ENCODE results near the gene RXRB.

The RXRB gene

GRCh38 chr6:33192671-33193602, 7.5 kb downstream of the RXRB start:
- Histone ChIP-seq H3K4me3 (replicated peaks; ENCODE audit: insufficient read depth, low read length) (no peak overlapping the region), H3K27ac (replicated peaks) (no peak overlapping the region), H3K27me3 (ENCODE audit: insufficient read depth, poor library complexity, severe bottlenecking) (peaks cover 19% of the 10 kb centered on the region)
- TF ChIP-seq POLR2AphosphoS5 (IDR thresholded peaks at IDR 0.05; ENCODE audit: low read depth) (no peak), GABPA (IDR thresholded peaks at IDR 0.05; ENCODE audit: low read depth) (no peak)
- DNase-seq (ENCODE audit: low read depth in 1 of 2, low spot score in 1 of 2): no peak

- no peak for DNase-seq (ENCODE audit: low read depth in 1 of 2, low spot score in 1 of 2)
- Histone ChIP-seq H3K27ac (replicated peaks) (no peak within 1 kb of the TSS), H3K4me3 (replicated peaks; ENCODE audit: insufficient read depth, low read length) (no peak within 1 kb of the TSS), H3K27me3 (ENCODE audit: insufficient read depth, poor library complexity, severe bottlenecking) (peaks cover 19% of the 10 kb centered on the region)
- TF ChIP-seq, protein P1, sequence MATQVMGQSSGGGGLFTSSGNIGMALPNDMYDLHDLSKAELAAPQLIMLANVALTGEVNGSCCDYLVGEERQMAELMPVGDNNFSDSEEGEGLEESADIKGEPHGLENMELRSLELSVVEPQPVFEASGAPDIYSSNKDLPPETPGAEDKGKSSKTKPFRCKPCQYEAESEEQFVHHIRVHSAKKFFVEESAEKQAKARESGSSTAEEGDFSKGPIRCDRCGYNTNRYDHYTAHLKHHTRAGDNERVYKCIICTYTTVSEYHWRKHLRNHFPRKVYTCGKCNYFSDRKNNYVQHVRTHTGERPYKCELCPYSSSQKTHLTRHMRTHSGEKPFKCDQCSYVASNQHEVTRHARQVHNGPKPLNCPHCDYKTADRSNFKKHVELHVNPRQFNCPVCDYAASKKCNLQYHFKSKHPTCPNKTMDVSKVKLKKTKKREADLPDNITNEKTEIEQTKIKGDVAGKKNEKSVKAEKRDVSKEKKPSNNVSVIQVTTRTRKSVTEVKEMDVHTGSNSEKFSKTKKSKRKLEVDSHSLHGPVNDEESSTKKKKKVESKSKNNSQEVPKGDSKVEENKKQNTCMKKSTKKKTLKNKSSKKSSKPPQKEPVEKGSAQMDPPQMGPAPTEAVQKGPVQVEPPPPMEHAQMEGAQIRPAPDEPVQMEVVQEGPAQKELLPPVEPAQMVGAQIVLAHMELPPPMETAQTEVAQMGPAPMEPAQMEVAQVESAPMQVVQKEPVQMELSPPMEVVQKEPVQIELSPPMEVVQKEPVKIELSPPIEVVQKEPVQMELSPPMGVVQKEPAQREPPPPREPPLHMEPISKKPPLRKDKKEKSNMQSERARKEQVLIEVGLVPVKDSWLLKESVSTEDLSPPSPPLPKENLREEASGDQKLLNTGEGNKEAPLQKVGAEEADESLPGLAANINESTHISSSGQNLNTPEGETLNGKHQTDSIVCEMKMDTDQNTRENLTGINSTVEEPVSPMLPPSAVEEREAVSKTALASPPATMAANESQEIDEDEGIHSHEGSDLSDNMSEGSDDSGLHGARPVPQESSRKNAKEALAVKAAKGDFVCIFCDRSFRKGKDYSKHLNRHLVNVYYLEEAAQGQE (IDR thresholded peaks at IDR 0.05; ENCODE audit: insufficient replicate concordance, low read depth): no peak
- TF ChIP-seq SPI1 (IDR thresholded peaks at IDR 0.05; ENCODE audit: borderline replicate concordance, low read depth): no peak
Measured at GRCh38 chr6:33192105-33192646, 8.3 kb downstream of the RXRB start, which contains the start of gene COL11A2. Gene COL11A2, minus strand, starts transcription at chr6:33192467. Its CDS starts 227 bp downstream, at chr6:33192240.

GRCh38 chr6:33191383-33192104, 8.9 kb downstream of the RXRB start:
- Histone ChIP-seq H3K27ac (replicated peaks) (no peak overlapping the region), H3K4me3 (replicated peaks; ENCODE audit: insufficient read depth, low read length) (no peak overlapping the region), H3K27me3 (ENCODE audit: insufficient read depth, poor library complexity, severe bottlenecking) (peaks cover 19% of the 10 kb centered on the region)
- no peak for TF ChIP-seq POLR2AphosphoS5 (IDR thresholded peaks at IDR 0.05; ENCODE audit: low read depth)
- no peak for TF ChIP-seq CTCF (IDR thresholded peaks at IDR 0.05; ENCODE audit: insufficient read depth, low read length)
- no peak for TF ChIP-seq GABPA (IDR thresholded peaks at IDR 0.05; ENCODE audit: low read depth)
- no peak for TF ChIP-seq SPI1 (IDR thresholded peaks at IDR 0.05; ENCODE audit: borderline replicate concordance, low read depth)
- TF ChIP-seq, protein P1 (IDR thresholded peaks at IDR 0.05; ENCODE audit: insufficient replicate concordance, low read depth): no peak
- DNase-seq (ENCODE audit: low read depth in 1 of 2, low spot score in 1 of 2): no peak

- no peak for DNase-seq (ENCODE audit: low read depth in 1 of 2, low spot score in 1 of 2)
- Histone ChIP-seq H3K27me3 (ENCODE audit: insufficient read depth, poor library complexity, severe bottlenecking) (peaks cover 19% of the 10 kb centered on the region), H3K4me3 (replicated peaks; ENCODE audit: insufficient read depth, low read length) (no peak overlapping the region), H3K27ac (replicated peaks) (no peak overlapping the region)
- TF ChIP-seq CTCF (IDR thresholded peaks at IDR 0.05; ENCODE audit: insufficient read depth, low read length): no peak
- TF ChIP-seq GABPA (IDR thresholded peaks at IDR 0.05; ENCODE audit: low read depth): no peak
- TF ChIP-seq, protein P1 (IDR thresholded peaks at IDR 0.05; ENCODE audit: insufficient replicate concordance, low read depth): no peak
- TF ChIP-seq SPI1 (IDR thresholded peaks at IDR 0.05; ENCODE audit: borderline replicate concordance, low read depth): no peak
- TF ChIP-seq POLR2AphosphoS5 (IDR thresholded peaks at IDR 0.05; ENCODE audit: low read depth): no peak
Measured at GRCh38 chr6:33190504-33191107, 9.9 kb downstream of the RXRB start.

Measured in HL-60 (cell line).